Measurements from ENCODE around the gene RYR2. TPM values are rescaled to one million over a fixed set of nuclear protein-coding genes. Genes with fewer than 3 reads are reported as not detected.

The RYR2 gene
- total and polyA plus RNA-seq, 9 of the 15 experiments (the other 6 are each of a cell fraction or from before 2014, with no cell fraction given), result 0.03 to 0.42 (median 0.14) TPM

- in situ Hi-C loops (cut with MboI) (no loop called here), intact Hi-C loops (cut with micrococcal nuclease) (no loop called here)
- Histone ChIP-seq H3K4me1 (replicated peaks in 1 of 2; ENCODE audit: control insufficient read depth in 2 of 2, insufficient read depth in 2 of 2, low read length in 2 of 2) (no peaks in the 10 kb centered on the region), H3K36me3 (ENCODE audit: control insufficient read depth, insufficient read depth, low read length) (no peaks in the 10 kb centered on the region), H3K4me3 (no peak overlapping the region), H3K9ac (ENCODE audit: insufficient read depth in 1 of 2, low read depth in 2 of 2, low read length in 2 of 2) (no peak overlapping the region), H3K4me2 (ENCODE audit: insufficient read depth, low read length) (no peak overlapping the region), H2AFZ (ENCODE audit: low read depth, low read length) (no peak overlapping the region), H3K27me3 (ENCODE audit: control insufficient read depth in 2 of 2, insufficient read depth in 2 of 2, low read length in 2 of 2) (no peaks in the 10 kb centered on the region), H3K27ac (ENCODE audit: extremely low read depth, low read depth, low read length) (no peak overlapping the region), H3K9me1 (ENCODE audit: control insufficient read depth, insufficient read depth, low read length) (no peaks in the 10 kb centered on the region), H3K79me2 (ENCODE audit: control insufficient read depth, insufficient read depth, low read length) (no peaks in the 10 kb centered on the region), H3K9me3 (replicated peaks; ENCODE audit: control insufficient read depth, insufficient read depth, low read depth, low read length) (no peaks in the 10 kb centered on the region), H4K20me1 (replicated peaks; ENCODE audit: control insufficient read depth, insufficient read depth, low read length) (no peaks in the 10 kb centered on the region)
- BruUV-seq (replicated peaks), result no TSS peak
- TF ChIP-seq ZKSCAN3 (CRISPR knock-in tag; IDR thresholded peaks at IDR 0.05) (no peak), MCM5 (IDR thresholded peaks at IDR 0.05; ENCODE audit: low read depth) (no peak), MCM7 (IDR thresholded peaks at IDR 0.05) (no peak)
- no peak for DNase-seq (ENCODE audit: extremely low read depth in 1 of 4, low spot score in 3 of 4)
- ATAC-seq, result no peak
- WGBS (ENCODE audit: insufficient coverage, low coverage, missing lambda C conversion rate), result 3% methylated on average over 3 of the region's 3 CpGs
- ChIA-PET CTCF (ENCODE audit: low intra/inter-chr PET ratio) (no interaction called here), POLR2A (no interaction called here)
- no peak for FAIRE-seq
These were observed 810.4 kb downstream of the RYR2 start for GRCh38 chr1:237852342-237852741.

- H3K36me3 ChIP-seq (ENCODE audit: control insufficient read depth, insufficient read depth, low read length), result no peaks in the 10 kb centered on the region
- no peak overlapping the region for H3K9ac ChIP-seq (ENCODE audit: insufficient read depth in 1 of 2, low read depth in 2 of 2, low read length in 2 of 2)
- ChIA-PET CTCF (ENCODE audit: low intra/inter-chr PET ratio) (no interaction called here), POLR2A (no interaction called here)
- BruUV-seq (replicated peaks), result no TSS peak
- intact Hi-C loops (cut with micrococcal nuclease) (no loop called here), in situ Hi-C loops (cut with MboI) (no loop called here)
- no peak overlapping the region for H2AFZ ChIP-seq (ENCODE audit: low read depth, low read length)
- H3K4me3 ChIP-seq, result no peak overlapping the region
- H3K27me3 ChIP-seq (ENCODE audit: control insufficient read depth in 2 of 2, insufficient read depth in 2 of 2, low read length in 2 of 2), result no peaks in the 10 kb centered on the region
- ATAC-seq (no peak), DNase-seq (ENCODE audit: extremely low read depth in 1 of 4, low spot score in 3 of 4) (no peak), FAIRE-seq (no peak)
- no peaks in the 10 kb centered on the region for H3K4me1 ChIP-seq (replicated peaks in 1 of 2; ENCODE audit: control insufficient read depth in 2 of 2, insufficient read depth in 2 of 2, low read length in 2 of 2)
- H3K79me2 ChIP-seq (ENCODE audit: control insufficient read depth, insufficient read depth, low read length), result no peaks in the 10 kb centered on the region
- WGBS (ENCODE audit: insufficient coverage, low coverage, missing lambda C conversion rate), result 0% methylated on average over 7 of the region's 7 CpGs
- no peaks in the 10 kb centered on the region for H3K9me1 ChIP-seq (ENCODE audit: control insufficient read depth, insufficient read depth, low read length)
- H3K4me2 ChIP-seq (ENCODE audit: insufficient read depth, low read length), result no peak overlapping the region
- no peak overlapping the region for H3K27ac ChIP-seq (ENCODE audit: extremely low read depth, low read depth, low read length)
- no peaks in the 10 kb centered on the region for H4K20me1 ChIP-seq (replicated peaks; ENCODE audit: control insufficient read depth, insufficient read depth, low read length)
- no peaks in the 10 kb centered on the region for H3K9me3 ChIP-seq (replicated peaks; ENCODE audit: control insufficient read depth, insufficient read depth, low read depth, low read length)
- TF ChIP-seq HDAC1 (IDR thresholded peaks at IDR 0.05), result no peak
- TF ChIP-seq KLF1 (tag; IDR thresholded peaks at IDR 0.05), result no peak
- TF ChIP-seq MYNN (IDR thresholded peaks at IDR 0.05), result no peak
- no peak for TF ChIP-seq MYNN (CRISPR knock-in tag; IDR thresholded peaks at IDR 0.05)
- TF ChIP-seq EZH2 (IDR thresholded peaks at IDR 0.05; ENCODE audit: borderline replicate concordance, low read depth, low read length), result no peak
- TF ChIP-seq ZBTB33 (CRISPR knock-in tag; IDR thresholded peaks at IDR 0.05), result no peak
- no peak for TF ChIP-seq CHD1 (IDR thresholded peaks at IDR 0.05; ENCODE audit: low read length)
- no peak for TF ChIP-seq WHSC1 (IDR thresholded peaks at IDR 0.05; ENCODE audit: low read length)
- no peak for TF ChIP-seq MCM5 (IDR thresholded peaks at IDR 0.05; ENCODE audit: low read depth)
- no peak for TF ChIP-seq ZHX1 (conservative IDR thresholded peaks at IDR 0.05; ENCODE audit: low read length)
- no peak for TF ChIP-seq MAFF (IDR thresholded peaks at IDR 0.05; ENCODE audit: low read length)
- no peak for TF ChIP-seq STAT5A (IDR thresholded peaks at IDR 0.05; ENCODE audit: borderline replicate concordance, low read length)
- TF ChIP-seq ZFPM2 (CRISPR knock-in tag; IDR thresholded peaks at IDR 0.05), result no peak
- no peak for TF ChIP-seq ZNF24 (IDR thresholded peaks at IDR 0.05)
These were observed 815.5 kb downstream of the RYR2 start for GRCh38 chr1:237857455-237857854.
